Ramos (cell line): ENCODE data around the gene GNPTG.

Source experiments
- in situ Hi-C: fragments of 300-500 bp; cut with MboI; formaldehyde crosslinking; loops from one replicate; pipeline ENCODE4 v1.14.3; 2022; ENCODE audit warnings: low sequenced_read_pairs; ENCODE audit not compliant: unreplicated experiment

Gene GNPTG

DNA sequence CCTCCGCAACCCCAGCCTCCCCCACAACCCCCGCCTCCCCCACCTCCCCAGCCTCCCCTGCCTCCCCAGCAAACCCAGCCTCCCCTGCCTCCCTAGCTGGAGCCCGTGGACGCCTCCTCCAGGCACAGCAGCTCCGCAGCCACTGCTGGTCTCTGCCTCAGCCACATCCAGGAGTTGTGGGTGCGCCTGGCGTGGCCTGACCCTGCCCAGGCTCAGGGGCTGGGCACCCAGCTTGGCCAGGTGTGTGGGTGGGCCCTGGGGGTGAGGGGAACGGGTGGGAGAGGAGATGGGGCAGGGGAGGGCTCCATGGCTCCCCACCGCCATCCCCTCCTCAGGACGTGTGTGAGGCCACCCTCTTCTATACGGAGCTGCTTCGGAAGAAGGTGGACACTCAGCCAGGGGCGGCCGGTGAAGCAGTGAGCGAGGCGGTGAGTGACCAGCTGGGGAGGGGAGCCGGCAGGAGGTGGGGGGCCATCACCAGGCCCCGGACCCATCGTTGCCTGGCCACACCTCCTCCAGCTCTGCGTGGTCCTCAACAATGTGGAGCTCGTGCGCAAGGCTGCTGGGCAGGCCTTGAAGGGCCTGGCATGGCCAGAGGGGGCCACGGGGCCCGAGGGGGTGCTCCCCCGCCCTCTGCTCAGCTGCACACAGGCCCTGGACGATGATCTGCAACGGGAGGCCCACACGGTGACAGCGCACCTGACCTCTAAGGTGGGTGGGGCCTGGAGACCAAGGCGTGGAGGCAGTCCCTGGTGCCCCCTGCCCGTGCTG, 5.9 kb upstream of the GNPTG start:
- in situ Hi-C loops, result no loop called here

DNA sequence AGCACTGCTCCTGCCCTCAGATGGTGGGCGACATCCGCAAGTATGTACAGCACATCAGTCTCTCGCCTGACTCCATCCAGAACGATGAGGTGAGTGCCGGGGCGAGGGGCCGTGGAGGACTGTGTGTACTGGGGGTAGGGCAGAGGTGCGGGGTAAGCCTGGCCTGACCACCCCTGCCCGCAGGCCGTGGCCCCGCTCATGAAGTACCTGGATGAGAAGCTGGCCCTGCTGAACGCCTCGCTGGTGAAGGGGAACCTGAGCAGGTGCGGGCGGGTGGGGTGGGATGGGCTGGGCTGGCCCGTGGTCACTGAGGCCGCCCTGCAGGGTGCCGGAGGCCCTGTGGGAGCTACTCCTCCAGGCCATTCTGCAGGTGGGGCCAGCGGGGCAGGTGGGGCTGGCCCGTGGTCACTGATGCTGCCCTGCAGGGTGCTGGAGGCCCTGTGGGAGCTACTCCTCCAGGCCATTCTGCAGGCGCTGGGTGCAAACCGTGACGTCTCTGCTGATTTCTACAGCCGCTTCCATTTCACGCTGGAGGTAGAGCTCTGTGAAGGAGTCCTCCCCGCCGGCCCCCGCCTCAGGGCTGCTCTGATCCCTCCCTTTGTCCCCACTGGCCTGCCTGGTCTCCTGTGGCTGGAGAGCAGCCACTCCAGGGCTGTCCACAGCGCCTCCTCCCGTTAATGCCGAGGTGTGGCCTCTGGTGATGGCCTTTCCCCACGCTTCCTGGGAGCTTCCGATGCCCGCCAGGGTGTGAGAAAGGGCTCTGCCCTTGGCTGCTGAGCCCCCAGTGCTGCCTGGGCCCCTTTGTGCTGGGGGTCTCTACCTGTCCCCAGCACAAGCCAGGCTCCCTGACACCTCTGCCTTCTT, 5.1 kb upstream of the GNPTG start:
- in situ Hi-C loops, result no loop called here

DNA sequence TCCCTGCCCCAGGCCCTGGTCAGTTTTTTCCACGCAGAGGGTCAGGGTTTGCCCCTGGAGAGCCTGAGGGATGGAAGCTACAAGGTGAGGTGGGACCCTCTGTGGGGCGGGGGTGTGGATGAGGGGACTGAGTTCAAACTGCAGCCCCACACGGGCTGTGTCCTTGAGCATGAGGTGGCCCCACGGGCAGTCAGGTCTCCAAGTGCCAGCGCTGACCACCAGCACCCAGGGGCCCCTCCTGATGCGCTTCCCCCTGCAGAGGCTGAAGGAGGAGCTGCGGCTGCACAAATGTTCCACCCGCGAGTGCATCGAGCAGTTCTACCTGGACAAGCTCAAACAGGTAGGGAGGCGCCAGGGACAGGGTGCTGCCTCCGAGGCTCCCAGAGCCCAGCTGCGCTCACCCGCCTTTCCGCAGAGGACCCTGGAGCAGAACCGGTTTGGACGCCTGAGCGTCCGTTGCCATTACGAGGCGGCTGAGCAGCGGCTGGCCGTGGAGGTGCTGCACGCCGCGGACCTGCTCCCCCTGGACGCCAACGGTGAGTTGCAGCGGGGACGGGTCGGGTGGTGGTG, 4.4 kb upstream of the GNPTG start:
- in situ Hi-C loops, result no loop called here

DNA sequence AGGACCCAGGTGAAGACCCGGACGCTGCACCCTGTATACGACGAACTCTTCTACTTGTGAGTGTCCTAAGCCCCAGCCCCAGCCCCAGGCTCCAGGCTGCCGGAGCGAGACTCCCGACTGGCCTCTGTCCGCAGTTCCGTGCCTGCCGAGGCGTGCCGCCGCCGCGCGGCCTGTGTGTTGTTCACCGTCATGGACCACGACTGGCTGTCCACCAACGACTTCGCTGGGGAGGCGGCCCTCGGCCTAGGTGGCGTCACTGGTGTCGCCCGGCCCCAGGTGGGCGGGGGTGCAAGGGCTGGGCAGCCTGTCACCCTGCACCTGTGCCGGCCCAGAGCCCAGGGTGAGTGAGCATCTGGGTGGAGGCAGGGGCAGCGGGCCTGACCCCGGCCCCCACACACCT, 3.8 kb upstream of the GNPTG start:
- in situ Hi-C loops, result no loop called here

DNA sequence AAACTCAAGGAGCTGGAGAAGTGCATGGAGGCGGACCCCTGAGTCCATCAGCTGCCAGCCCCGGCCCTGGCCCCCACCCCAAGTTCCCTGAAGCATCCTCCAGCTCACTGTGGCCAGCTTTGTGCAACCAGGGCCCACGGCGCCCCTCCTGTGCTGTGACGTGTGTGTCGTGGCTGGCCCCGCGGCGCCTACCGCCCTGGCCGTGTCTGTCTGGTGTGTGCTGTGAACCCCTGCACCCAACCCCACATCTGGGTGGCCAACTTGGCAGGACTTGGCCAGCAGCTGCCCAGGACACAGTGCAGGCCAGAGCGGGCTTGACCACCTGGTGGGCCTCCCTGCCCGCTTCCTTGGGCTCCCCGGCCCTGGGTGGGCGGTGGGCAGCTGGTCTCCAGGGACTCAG, 3.3 kb upstream of the GNPTG start:
- in situ Hi-C loops, result no loop called here

DNA sequence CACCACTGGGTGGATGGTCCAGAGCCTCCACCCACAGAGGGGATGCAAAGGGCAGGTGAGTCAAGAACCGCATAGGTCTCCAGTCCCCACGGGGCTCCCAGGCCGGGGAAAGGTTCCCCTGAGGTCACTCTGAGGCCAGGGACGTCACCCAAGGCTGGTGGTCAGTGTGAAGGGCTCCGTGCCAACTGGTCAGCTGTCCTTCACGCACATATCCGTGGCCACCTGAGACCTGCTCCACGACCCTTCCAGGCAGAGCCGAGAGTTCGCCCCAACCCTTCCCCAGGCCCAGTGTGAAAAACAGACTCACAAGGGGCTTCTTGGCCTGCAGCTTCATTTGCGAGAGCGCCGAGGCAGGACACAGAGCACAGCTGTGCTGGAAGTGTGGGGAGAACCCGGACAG, 2.8 kb upstream of the GNPTG start:
- in situ Hi-C loops, result no loop called here

DNA sequence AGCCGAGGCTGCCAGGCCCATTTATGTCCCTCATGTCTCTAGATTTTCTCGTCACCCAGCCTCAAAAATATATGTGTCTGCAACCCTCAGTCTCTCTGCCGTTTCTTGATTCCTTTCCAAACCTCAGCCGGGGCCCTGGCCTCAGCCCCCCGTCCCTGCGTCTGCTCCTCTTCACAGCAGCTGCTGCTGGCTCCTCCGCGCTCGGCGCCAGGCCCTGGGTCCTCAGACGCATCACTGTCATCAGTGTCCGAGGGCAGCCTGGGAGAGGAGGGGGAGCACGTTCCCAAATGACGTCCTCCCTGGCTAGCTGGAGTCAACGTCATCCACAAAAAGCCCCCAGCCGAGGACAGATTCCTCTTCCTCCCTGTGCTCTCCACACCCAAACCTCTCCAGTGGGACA, 2.4 kb upstream of the GNPTG start:
- in situ Hi-C loops, result no loop called here

DNA sequence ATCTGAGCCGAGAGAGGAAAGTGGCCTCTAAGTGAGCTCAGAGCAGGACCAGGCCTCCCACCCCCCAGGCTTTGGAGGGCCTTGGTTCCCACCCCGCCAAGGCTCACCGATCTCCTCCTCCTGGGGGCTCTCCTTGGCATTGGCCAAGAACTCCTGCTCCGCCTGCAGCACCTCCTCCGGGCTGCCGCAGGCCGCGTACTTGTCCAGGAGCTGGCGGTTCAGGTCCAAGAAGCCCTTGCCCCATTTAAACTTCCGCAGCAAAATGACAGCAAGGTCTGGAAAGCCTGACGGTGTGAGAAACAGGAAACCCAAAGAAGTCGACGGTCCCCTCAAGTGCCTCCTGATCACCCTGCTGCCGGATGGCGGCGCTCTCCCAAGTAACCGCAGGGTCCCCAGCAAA, 1.8 kb upstream of the GNPTG start:
- in situ Hi-C loops, result no loop called here

DNA sequence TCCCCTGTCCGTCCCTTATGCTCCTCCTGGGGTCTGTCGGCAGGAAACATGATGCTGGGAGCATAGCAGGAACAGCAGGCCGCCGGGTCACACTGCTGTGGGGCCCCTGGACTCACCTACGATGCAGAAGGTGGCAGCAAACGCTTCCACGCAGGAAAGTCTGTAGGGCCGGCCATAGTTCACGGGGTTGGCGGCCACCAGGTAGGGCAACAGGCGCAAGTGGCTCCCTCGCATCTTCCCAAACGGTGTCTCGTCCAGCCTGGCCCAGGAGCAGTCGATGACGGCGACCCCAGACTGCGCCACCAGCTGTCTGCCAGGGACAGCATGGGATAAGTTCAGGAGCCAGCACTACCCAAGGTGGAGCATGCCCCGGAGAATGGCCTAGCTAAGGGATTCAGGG, 1.0 kb upstream of the GNPTG start:
- in situ Hi-C loops, result no loop called here

DNA sequence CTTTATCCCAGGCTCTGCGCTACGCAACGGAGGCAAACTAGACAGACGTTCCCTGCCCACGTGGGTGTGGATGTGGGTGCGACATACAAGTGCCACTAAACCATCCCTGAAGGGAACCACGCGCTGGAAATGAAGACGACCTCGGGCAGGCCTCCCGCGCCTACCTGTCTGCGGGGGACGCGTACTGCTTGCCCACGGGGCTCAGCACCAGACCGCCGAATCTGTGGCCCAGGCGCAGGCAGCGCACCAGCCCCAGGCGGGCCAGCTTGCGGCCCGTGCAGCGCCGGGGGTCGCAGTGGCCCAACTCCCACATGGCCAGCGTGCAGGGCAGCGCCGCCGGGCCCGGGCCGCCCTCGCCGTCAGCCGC, 533 bp upstream of the GNPTG start:
- in situ Hi-C loops, result no loop called here

DNA sequence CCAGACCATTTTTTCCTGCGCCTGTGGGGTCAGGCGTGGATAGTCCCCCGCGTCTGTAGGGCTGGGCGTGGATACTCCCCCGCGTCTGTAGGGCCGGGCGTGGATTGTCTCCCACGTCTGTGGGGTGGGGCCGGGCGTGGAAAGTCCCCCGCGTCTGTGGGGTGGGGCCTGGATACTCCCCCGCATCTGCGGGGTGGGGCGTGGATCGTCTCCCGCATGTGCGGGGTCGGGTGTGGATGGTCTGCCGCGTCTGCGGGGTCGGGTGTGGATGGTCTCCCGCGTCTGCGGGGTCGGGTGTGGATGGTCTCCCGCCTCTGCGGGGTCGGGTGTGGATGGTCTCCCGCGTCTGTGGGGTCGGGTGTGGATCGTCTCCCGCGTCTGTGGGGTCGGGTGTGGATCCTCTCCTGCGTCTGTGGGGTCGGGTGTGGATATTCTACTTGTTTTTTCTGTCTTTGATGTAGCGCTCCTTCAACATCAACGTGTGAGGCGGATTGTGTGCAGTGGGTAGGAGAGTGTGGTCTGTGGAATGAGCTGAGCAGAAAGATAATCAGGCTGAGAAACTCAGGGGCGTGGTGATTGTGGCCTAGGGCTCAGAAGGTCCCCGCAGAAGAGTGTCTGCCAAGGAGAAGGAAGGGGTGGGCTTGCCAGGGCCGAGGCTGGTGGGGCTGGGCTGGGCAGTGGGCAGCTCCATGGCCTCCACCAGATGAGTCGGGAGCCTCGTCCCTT, 3.2 kb downstream of the GNPTG start:
- in situ Hi-C loops, result no loop called here

DNA sequence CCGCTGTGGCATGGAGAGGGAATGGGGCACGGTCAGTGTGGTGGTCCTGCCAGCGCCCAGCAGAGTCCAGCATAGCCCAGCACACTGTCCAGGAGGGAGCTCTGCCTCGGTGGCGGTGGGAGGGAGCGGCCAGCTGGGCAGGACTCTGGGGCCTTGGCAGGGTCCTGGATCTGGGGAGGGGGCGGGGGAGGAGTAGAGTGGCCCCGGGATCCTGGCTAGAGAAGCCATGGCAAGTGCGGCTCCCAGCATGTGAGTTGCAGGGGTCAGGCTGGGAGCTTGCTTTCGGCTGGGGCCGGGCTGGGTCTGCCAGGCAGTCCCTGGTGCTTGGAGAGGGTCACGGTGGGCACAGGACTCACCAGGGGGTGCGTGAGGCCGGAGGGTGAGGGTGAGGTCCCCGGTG, 3.9 kb downstream of the GNPTG start:
- in situ Hi-C loops, result no loop called here

DNA sequence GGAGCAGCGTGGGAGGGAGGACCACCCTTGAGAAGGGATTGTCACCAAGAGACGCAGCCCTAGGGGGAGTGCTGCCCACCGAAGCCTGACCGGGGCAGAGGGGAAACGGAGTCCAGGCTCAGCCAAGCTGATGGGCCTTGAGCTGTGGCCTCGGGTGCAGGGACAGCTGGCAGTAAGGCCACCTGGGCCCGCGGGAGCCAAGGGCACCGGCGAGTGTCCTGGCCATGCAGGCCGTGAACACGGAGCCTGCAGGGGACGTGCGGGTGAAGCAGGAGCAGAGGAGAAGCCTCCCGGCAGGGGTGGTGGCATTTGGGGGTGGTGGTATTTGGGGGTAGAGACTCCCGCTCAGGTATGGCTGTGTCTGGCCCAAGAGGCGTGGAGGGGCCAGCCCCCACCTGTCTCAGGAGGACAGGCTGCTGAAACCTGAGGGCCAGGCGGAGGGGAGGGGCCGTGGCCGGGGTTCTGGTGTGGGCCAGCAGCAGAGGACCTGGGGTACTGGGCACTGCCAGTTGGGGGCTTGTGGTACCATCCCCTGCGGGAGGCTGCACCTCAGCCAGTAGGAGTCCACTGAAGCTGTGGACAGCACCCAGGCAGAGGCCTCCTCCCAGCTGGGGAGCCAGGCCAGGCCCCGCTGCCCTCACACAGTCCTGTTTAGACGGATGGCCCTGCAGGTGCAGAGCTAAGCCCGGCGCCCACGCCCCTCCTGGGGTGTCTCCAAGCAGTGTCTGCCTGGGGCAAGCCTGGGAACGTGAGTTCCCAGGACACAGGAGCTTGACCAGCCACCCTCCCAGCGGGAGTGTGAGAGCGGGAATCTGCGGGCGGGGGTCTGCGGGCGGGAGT, 4.5 kb downstream of the GNPTG start:
- in situ Hi-C loops, result no loop called here

DNA sequence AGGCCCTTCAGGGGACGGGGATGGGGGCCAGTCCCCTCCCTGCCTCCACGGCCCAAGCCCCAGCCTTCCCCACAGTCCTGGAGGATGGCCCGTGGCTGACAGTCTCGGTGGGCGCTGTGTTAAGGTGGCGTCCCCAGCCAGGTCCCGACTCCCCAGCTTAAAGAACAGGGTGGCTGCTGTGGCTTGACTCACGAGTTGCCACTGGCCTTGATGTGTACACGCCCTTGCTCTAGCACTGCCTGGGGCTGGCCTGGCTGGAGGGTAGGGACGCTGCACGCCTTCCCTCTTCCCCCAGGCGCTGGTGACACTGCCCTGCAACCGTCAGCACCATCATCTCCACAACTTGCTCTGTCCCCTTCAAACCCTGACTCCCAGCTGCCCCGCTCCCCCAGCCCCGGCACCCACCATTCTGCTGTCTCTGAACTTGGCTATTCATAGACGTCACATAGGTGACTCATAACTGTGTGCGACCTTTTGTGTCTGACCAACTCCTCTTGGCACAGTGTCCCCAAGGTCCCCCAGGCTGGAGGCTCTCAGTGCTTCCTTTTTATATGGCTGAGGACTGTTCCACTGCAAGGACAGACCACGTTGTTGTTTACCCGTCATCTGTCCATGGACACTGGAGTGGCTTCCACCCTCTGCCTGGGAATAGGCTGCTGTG, 6.3 kb downstream of the GNPTG start:
- in situ Hi-C loops, result no loop called here

DNA sequence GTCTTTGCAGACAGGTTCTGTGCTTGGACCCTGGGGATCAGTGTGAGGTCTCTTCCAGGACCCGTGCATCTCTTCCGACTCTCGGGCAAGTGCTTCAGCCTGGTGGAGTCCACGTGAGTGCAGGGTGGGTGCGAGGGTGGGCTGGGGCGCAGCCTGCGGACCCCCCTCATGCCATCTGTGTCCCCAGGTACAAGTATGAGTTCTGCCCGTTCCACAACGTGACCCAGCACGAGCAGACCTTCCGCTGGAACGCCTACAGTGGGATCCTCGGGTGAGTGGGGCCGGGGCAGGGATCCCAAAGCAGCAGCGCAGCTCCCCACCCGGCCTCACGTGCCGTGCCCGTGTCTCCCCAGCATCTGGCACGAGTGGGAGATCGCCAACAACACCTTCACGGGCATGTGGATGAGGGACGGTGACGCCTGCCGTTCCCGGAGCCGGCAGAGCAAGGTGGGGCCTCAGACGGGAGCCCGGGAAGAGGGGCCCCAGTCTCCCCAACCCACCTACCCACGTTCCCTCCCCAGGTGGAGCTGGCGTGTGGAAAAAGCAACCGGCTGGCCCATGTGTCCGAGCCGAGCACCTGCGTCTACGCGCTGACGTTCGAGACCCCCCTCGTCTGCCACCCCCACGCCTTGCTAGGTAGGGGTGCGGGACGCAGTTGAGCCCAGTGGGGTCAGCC, 10.1 kb downstream of the GNPTG start:
- in situ Hi-C loops, result no loop called here

DNA sequence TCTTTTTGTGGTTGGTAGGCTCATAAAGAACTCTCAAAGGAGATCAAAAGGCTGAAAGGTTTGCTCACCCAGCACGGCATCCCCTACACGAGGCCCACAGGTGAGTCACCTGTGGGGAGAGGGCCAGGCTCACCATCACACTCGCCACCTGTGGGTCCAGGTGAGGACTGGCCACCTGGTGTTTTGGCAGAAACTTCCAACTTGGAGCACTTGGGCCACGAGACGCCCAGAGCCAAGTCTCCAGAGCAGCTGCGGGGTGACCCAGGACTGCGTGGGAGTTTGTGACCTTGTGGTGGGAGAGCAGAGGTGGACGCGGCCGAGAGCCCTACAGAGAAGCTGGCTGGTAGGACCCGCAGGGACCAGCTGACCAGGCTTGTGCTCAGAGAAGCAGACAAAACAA, 11.1 kb downstream of the GNPTG start:
- in situ Hi-C loops, result no loop called here

DNA sequence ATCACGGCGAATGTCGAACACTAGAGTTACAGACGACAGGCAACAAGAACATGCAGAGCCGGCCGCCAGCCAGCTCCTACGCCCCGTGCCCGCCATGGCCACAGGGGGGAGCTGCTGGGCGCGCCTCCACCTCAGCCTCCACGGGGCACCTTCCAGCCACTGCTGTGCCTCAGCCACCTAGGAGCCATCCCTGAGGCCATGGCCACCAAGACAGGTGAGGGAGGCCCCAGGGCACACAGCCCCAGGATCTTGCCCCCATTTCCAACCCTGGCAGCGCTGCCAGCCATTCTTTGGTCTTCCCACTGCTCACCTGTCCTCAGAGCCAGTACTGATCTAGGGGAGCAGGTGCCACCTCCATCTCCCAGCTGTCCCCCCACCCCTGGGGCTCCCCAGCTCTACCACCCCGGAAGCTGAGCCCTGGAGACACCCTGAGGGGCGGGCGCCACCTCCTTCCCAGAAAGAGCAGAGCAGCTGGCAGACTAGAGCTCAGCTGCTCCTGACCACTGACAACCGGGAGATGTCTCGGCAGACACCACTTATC, 11.8 kb downstream of the GNPTG start:
- in situ Hi-C loops, result no loop called here

DNA sequence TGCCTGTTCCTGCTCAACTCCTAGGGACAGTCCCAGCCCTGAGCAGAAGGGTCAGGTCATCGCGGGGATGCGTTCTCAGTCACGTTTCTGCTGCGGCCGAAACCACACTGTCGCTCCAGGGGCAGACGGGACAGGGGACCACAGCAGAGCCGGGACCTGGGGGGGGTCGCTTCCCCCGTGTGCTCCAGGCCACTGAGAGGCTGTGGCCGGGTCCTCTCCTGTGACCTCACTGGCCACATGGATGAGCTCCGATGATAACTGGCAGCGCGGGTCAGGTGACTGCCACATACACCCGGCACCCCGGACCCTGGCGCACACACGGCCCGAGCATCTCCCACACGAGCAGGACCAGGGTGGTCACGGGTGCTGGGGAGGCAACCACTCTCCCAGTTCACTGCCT, 12.8 kb downstream of the GNPTG start:
- in situ Hi-C loops, result no loop called here
